NCI-H2196 (cell line): ENCODE data around the gene STK32A.
A peak's percentile ranks its signal among the peaks of the same experiment; 100 is the strongest.

Source experiments
- DNase-seq: peaks from one replicate; lab custom pipeline; 2025; ENCODE audit not compliant: unreplicated experiment; lab: John Stamatoyannopoulos, UW

The STK32A gene

DNA sequence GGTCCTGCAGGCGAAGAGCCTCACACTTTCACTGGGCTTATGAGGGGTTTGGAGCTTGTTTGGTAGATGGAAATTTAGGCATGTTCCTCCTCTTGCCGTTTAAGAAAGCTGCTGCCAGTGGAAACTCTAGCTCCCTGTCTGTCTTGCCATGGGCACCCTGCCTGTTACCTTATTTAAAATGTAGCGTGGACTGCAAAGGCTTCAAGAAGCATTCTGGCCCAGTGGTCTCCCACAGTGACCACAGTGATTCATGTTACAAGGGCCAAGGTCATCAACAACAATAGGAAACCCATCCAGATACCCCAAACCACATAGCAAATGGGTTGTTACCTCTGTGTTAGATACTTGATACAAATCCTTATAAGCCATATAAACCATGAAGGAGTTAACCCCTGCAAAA is 178.4 kb downstream of the STK32A start:
- no peak for DNase-seq

DNA sequence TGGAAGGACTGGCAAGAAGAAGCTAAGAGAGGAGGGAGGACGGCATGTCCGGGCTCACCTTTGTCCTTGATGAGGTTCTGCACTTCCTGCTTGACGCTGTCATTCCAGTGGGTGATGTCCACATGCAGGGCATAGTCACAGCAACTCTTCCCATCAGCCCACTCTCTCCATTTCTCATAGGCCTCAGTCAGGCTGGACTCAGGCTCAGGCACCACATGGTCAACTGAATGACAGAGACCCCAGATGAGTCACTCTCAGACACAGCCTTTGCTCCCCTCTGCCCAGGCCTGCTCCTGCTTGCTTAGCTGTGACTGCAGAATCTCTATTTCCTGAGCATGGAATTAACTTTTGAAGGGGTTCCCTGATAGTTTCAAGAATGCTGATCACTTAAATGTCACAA is 180.8 kb downstream of the STK32A start:
- no peak for DNase-seq

DNA sequence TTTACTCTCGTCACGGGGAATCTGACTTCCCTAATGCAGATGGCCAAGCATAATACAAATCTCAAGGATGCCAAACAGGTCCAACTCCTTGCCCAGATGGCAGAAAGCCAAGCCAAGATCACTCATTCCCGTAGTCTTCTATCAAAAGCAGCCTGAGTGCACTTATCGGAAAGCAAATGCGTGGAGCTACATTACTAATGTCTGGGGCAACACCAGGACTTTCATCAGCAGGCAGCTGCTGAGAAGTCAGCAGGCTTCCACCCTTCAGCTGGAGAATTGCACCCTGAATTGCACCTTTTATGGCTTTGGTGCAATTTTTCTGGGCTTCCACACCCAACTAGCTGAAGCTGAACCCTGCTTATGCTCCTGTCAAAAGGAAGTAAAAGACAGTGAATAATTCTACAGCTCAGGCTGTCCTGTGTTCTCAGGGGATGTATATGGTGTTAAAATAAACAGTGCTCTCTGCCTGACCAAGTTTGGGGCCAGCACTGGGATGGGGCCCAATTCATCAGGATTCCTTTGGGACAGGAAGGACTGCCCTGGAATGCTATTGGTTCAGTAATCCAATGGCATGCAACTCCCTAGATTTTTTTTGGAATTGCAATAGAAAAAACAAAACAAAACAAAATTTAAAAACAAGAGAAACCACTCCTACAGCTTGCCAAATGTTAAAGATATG is 182.4 kb downstream of the STK32A start:
- peak; percentile 76 for DNase-seq

DNA sequence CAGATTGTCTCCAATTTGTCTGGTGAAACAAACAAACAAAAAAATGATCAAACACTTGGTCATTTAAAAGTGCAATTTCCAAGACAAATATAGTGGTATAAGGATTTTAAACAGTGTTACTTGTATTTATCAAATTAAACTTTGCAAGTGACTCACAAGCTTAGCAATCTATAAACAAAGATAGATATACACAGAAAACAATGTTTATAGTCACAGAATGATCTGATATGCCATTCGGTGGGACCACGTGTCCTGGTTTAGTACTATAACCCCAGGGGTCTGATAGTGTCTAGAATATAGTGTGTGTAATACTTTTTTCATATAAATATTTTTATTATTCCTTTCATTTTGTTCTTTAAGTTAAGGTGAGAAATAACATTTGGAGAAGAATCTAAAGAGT is 183.8 kb downstream of the STK32A start:
- no peak for DNase-seq

GRCh38 chr5:147426640-147427327 is 192.0 kb downstream of the STK32A start:
- DNase-seq = no peak

DNA sequence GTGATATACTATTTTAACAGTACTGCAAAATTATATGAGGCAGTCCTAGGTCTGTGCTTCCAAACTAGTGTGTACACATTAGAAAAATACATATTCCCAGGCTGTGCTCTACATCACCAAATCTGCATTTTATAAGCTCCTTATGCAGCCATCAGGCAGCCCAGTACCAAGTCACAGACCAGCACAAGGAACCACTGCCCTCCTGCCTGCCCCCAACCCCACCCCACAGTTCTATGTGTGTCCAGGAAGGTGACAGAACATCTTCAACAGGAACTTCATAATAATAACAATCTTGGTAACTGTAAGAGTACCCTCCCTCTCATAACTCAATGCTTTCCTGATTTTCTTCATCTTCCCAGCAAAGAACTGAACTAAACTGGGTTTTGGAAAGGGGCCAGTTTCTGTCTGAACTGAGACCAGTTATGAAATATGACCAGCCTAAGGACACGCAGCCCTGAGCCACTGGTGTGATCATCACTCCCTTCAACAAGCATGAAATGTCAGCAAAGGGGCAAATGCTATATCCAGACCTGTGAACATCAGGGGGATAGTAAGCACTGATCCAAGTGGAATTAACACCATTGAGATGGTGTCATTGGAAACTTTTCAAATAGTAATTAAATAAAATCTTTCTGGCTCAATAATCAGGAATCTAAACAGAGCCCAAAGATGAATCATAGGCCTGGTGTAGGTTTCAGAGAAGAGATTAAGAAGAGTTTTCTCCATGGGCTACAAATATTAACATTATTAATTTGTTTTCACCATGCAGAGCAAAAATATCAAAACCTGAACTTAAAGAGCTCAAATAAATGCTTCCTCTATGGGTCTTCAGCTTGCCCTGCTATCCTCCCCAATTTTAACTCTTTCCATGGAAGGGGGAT is 192.9 kb downstream of the STK32A start:
- DNase-seq = peak; percentile 32

DNA sequence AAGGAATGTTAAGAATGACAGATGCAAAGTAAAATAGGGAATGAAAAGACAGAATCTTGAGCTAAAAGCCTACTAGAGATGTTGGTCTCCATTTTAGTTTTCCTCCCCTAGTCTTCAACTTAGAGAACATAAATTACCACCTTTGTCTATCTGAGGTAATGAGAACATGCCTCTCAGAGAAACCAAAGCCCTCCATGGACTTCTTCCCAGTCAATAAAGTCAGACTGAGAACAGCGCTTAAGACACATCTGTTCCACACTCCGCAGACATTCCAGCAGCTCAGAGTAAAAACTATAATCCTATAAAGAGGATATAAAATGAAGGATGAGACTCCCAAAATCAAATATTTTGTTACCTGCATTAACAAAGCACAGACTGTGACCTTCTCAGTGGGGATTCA is 195.8 kb downstream of the STK32A start:
- DNase-seq = no peak

DNA sequence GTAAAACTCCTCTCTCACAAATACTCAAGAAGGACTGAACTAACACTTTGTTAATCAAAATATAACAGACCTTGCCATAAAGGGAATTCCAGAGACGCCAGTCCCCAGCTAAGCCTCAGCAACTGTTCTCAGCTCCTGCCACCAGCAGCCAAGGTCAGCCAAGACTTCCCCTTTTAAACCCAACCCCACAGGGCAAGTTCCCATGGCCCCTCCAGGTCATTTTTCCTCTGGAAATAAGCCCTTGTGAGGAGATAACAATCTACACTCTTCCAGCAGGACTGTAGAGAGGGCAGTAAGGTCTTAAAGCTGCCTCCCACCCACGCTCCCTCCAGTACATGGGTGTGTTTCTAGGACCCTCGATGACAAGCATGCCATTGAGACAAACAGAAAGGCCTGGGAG is 196.8 kb downstream of the STK32A start:
- no peak for DNase-seq

DNA sequence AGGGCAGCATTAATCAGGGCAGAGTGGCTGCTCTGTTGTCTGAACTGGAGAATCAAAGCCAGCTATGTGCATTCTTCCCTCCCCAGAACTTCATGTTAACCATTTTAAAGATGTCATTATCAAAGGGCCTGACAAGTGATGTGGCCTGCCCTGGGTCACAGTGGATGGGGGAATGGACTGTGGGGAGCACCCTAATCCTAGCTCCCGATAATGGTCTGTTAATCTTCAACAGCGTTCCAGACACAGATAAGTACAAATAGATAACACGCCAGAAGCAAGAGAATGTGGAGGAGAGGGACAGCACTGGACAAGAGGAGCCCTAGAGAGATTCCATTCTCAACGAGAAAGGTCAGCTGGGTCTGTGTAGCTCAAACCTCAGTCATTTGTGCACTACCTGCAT is 197.5 kb downstream of the STK32A start:
- no peak for DNase-seq

GRCh38 chr5:147434049-147434448 is 199.2 kb downstream of the STK32A start:
- DNase-seq = no peak

GRCh38 chr5:147436596-147436995 is 201.8 kb downstream of the STK32A start:
- DNase-seq = no peak

GRCh38 chr5:147437161-147437596 is 202.4 kb downstream of the STK32A start:
- no peak for DNase-seq
